CD4-positive, CD25-positive, alpha-beta regulatory T cell (primary cell): ENCODE data around the gene ACP6. TPM values are rescaled to one million over a fixed set of nuclear protein-coding genes. Genes with fewer than 3 reads are reported as not detected.

Experiments used
- ATAC-seq, 2 donors: fragments of 150-1000 bp; cut with Tn5 transposase; one replicate each; pipeline ENCODE4 v1.10.0; 2021; ENCODE audit warnings: low read depth in 2 of 2, moderate number of reproducible peaks in 2 of 2, moderate library complexity in 1 of 2
- DNase-seq, 3 donors: peaks; one replicate each; pipeline versions ENCODE4 v3.0.0 to v3.0.0-alpha.2; 2012 to 2022; ENCODE audit warnings: mixed read lengths in 1 of 3
- H3K27ac ChIP-seq: one replicate; pipeline ENCODE4 v1.7.0; 2013; ENCODE audit warnings: mild to moderate bottlenecking, low read length; ENCODE audit not compliant: insufficient read depth, poor library complexity, severe bottlenecking
- H3K27me3 ChIP-seq: one replicate; pipeline ENCODE4 v1.7.0; 2013; ENCODE audit warnings: low read length; ENCODE audit not compliant: control insufficient read depth, insufficient read depth
- H3K36me3 ChIP-seq: one replicate; pipeline ENCODE4 v1.7.0; 2013; ENCODE audit warnings: mild to moderate bottlenecking, low read length, moderate library complexity; ENCODE audit not compliant: control insufficient read depth, insufficient read depth
- H3K4me1 ChIP-seq: 2 replicates; pipeline ENCODE4 v1.7.0; 2013; ENCODE audit warnings: mild to moderate bottlenecking, low read length; ENCODE audit not compliant: insufficient read depth, control insufficient read depth, poor library complexity, severe bottlenecking
- H3K4me3 ChIP-seq: one replicate; pipeline ENCODE4 v1.7.0; 2013; ENCODE audit warnings: low read depth, mild to moderate bottlenecking, low read length, moderate library complexity
- H3K9me3 ChIP-seq, 2 experiments: 1 replicate in 1 of 2; 2 replicates in 1 of 2; pipeline ENCODE4 v1.7.0; 2013; ENCODE audit warnings: low read length in 2 of 2, mild to moderate bottlenecking in 1 of 2, moderate library complexity in 1 of 2; ENCODE audit not compliant: control insufficient read depth in 2 of 2
- H3K27ac Mint-ChIP-seq, 3 donors: one replicate each; pipeline ENCODE4 v1.8.0; 2020 to 2022; ENCODE audit warnings: mild to moderate bottlenecking in 3 of 3, mixed read lengths in 3 of 3, moderate library complexity in 2 of 3
- H3K27me3 Mint-ChIP-seq: one replicate; pipeline ENCODE4 v1.8.0; 2022; ENCODE audit warnings: mild to moderate bottlenecking, mixed read lengths
- H3K36me3 Mint-ChIP-seq: one replicate; pipeline ENCODE4 v1.8.0; 2020; ENCODE audit warnings: mixed read lengths
- H3K4me1 Mint-ChIP-seq, 4 donors: one replicate each; pipeline ENCODE4 v1.8.0; 2020 to 2022; ENCODE audit warnings: mixed read lengths in 4 of 4, mild to moderate bottlenecking in 1 of 4
- H3K4me3 Mint-ChIP-seq, 4 donors: one replicate each; pipeline ENCODE4 v1.8.0; 2020 to 2022; ENCODE audit warnings: mild to moderate bottlenecking in 4 of 4, mixed read lengths in 4 of 4, moderate library complexity in 3 of 4
- H3K9me3 Mint-ChIP-seq, 7 donors: one replicate each; pipeline ENCODE4 v1.8.0; 2020 to 2022; ENCODE audit warnings: mixed read lengths in 7 of 7, mild to moderate bottlenecking in 3 of 7, moderate library complexity in 2 of 7
- polyA plus RNA-seq, 4 donors: library from polyadenylated mRNA; unstranded; fragments of 300-500 nt; fragmentation: Illumina TruSeq; gene quantifications; one replicate each; pipeline ENCODE4 v1.2.3, GENCODE V29; 2021
- total RNA-seq: library from RNA; stranded (reverse); gene quantifications from one replicate; pipeline ENCODE4 v1.2.3, GENCODE V29; 2022

The ACP6 gene
- total and polyA plus RNA-seq, 5 donors from 2014 or later: 8.9 to 18.5 (median 12.6) TPM

- DNase-seq (no peak), ATAC-seq (no peak)
- H3K27ac ChIP-seq: no peak overlapping the region
- peak overlapping the region in 1 of 3 donors; percentile 89 for H3K27ac Mint-ChIP-seq
- no peak overlapping the region for H3K4me3 ChIP-seq
- no peaks in the 10 kb centered on the region for H3K27me3 ChIP-seq
- peaks cover 0 to 17% (median 4%) of the 10 kb centered on the region in 4 donors for H3K4me1 Mint-ChIP-seq
- H3K9me3 ChIP-seq: no peaks in the 10 kb centered on the region
- H3K36me3 ChIP-seq: no peaks in the 10 kb centered on the region
- H3K27me3 Mint-ChIP-seq: no peaks in the 10 kb centered on the region
- H3K4me1 ChIP-seq: no peaks in the 10 kb centered on the region
- H3K4me3 Mint-ChIP-seq: no peak overlapping the region
- H3K9me3 Mint-ChIP-seq: peaks cover 0 to 1% (median 0%) of the 10 kb centered on the region in 7 donors
- H3K36me3 Mint-ChIP-seq: peaks cover 33% of the 10 kb centered on the region
Observed at GRCh38 chr1:147635342-147635741, 35.0 kb downstream of the ACP6 start.

DNA sequence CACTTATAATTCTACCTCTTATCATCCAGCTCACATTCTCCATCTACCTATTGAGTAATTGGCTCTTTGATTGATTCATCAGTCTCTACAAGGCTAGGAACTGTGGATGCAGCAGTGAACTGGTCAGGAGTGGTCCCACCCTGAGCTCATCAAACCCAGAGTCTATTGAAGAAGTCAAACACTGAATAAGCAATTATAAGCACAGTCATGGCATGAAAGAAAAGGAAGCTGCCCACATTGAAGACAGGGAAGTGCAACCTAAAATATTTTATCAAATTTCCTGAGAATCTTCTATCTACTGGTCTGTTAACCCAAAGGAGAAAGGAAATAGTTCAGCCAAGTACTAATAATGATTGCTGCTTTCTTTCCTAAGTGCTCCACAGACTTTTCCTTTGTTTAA, 35.7 kb downstream of the ACP6 start:
- H3K27ac ChIP-seq: no peak overlapping the region
- peaks cover 0 to 1% (median 0%) of the 10 kb centered on the region in 7 donors for H3K9me3 Mint-ChIP-seq
- ATAC-seq (no peak), DNase-seq (no peak)
- H3K4me3 ChIP-seq: no peak overlapping the region
- H3K4me1 Mint-ChIP-seq: peaks cover 2 to 17% (median 7%) of the 10 kb centered on the region in 4 donors
- H3K36me3 ChIP-seq: no peaks in the 10 kb centered on the region
- peaks cover 30% of the 10 kb centered on the region for H3K36me3 Mint-ChIP-seq
- H3K27ac Mint-ChIP-seq: no peak overlapping the region
- no peaks in the 10 kb centered on the region for H3K27me3 ChIP-seq
- H3K9me3 ChIP-seq: no peaks in the 10 kb centered on the region
- no peak overlapping the region for H3K4me3 Mint-ChIP-seq
- no peaks in the 10 kb centered on the region for H3K27me3 Mint-ChIP-seq
- H3K4me1 ChIP-seq: no peaks in the 10 kb centered on the region

DNA sequence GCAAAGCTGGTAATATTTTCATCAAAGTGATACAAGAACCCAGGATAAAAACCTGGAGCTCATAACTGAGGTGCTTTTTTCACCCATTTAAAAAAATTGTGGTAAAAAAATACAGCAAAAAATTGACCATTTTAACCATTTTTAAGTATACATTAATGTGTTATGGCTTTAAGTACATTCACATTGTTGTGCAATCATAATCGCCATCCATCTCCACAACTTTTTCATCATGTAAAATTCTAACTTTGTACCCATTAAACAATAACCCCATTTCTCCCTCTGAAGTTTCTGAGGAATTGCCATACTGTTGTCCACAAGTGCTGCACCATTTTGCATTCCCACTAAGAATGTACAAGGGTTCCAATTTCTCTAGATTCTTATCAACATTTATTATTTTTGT, 36.6 kb downstream of the ACP6 start:
- no peak overlapping the region for H3K27ac Mint-ChIP-seq
- H3K4me3 ChIP-seq: no peak overlapping the region
- no peak for ATAC-seq

GRCh38 chr1:147631839-147632238, 38.5 kb downstream of the ACP6 start:
- ATAC-seq: no peak
- Mint-ChIP-seq H3K4me1 (peaks cover 13 to 21% (median 17%) of the 10 kb centered on the region in 4 donors), H3K36me3 (peaks cover 29% of the 10 kb centered on the region), H3K27me3 (no peaks in the 10 kb centered on the region), H3K27ac (no peak overlapping the region), H3K4me3 (no peak overlapping the region), H3K9me3 (peaks cover 0 to 1% (median 0%) of the 10 kb centered on the region in 7 donors)
- Histone ChIP-seq H3K4me3 (no peak overlapping the region), H3K27me3 (no peaks in the 10 kb centered on the region), H3K27ac (no peak overlapping the region), H3K36me3 (no peaks in the 10 kb centered on the region), H3K4me1 (peaks cover 10% of the 10 kb centered on the region), H3K9me3 (no peaks in the 10 kb centered on the region)
- no peak for DNase-seq

More for the DNA sequence above, 36.6 kb downstream of the ACP6 start:
- H3K36me3 Mint-ChIP-seq: peaks cover 29% of the 10 kb centered on the region
- peaks cover 5% of the 10 kb centered on the region for H3K4me1 ChIP-seq
- peaks cover 0 to 1% (median 0%) of the 10 kb centered on the region in 7 donors for H3K9me3 Mint-ChIP-seq
- no peak overlapping the region for H3K4me3 Mint-ChIP-seq
- H3K27ac ChIP-seq: no peak overlapping the region
- DNase-seq: no peak
- no peaks in the 10 kb centered on the region for H3K36me3 ChIP-seq
- H3K4me1 Mint-ChIP-seq: peaks cover 6 to 17% (median 12%) of the 10 kb centered on the region in 4 donors
- no peaks in the 10 kb centered on the region for H3K27me3 ChIP-seq
- no peaks in the 10 kb centered on the region for H3K9me3 ChIP-seq
- no peaks in the 10 kb centered on the region for H3K27me3 Mint-ChIP-seq

DNA sequence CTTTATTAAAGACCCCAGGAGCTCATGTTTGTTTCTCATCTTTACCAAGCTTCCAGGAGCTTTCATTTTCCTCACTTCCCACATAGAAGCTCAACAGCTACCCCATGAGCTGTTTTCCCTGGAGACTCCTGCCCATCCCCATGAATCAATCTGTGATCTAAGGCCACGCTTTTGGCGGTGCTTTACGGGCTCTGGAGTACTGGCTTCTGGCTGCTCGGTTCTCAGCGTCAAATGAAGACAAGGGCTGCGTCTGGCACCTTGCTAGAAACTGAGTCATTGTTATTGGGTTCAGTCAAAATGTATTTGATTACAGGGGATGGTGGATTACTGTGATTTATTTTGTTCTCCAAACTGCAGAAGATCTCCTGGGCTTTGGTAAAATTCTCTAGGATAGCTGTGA, 39.9 kb downstream of the ACP6 start:
- no peaks in the 10 kb centered on the region for H3K27me3 Mint-ChIP-seq
- no peak overlapping the region for H3K27ac Mint-ChIP-seq

DNA sequence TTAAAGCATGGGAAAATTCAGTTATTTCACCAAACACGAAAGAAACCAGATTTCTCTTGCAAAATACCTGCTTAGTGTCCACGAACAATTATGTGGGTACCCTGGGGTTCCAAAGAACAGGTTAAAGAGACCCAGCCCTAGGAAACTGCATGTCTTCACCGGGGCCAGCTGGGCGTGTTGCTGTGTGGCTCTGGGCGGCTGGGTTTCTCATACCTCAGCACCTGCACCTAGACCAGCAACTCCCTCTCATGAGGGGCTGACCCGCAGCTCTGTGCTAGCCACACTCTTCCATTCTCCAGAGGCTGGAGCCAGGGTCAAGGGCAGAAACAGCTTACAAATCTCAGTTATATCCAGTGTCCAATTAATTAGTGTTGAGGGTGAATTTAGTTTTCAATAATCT, 40.3 kb downstream of the ACP6 start:
- peaks cover 32% of the 10 kb centered on the region for H3K36me3 Mint-ChIP-seq
- peaks cover 5 to 21% (median 14%) of the 10 kb centered on the region in 4 donors for H3K4me1 Mint-ChIP-seq
- Histone ChIP-seq H3K4me1 (peaks cover 10% of the 10 kb centered on the region), H3K27me3 (no peaks in the 10 kb centered on the region), H3K9me3 (no peaks in the 10 kb centered on the region), H3K36me3 (no peaks in the 10 kb centered on the region), H3K4me3 (no peak overlapping the region), H3K27ac (no peak overlapping the region)
- ATAC-seq: no peak
- DNase-seq: no peak
- H3K9me3 Mint-ChIP-seq: peaks cover 0 to 1% (median 0%) of the 10 kb centered on the region in 7 donors
- H3K4me3 Mint-ChIP-seq: no peak overlapping the region
- peak overlapping the region in 1 of 3 donors; percentile 16 for H3K27ac Mint-ChIP-seq
- H3K27me3 Mint-ChIP-seq: no peaks in the 10 kb centered on the region

More for the DNA sequence above, 39.9 kb downstream of the ACP6 start:
- no peaks in the 10 kb centered on the region for H3K36me3 ChIP-seq
- H3K4me1 ChIP-seq: peaks cover 10% of the 10 kb centered on the region
- no peak overlapping the region for H3K4me3 ChIP-seq
- peaks cover 30% of the 10 kb centered on the region for H3K36me3 Mint-ChIP-seq
- H3K4me3 Mint-ChIP-seq: no peak overlapping the region
- peaks cover 8 to 21% (median 14%) of the 10 kb centered on the region in 4 donors for H3K4me1 Mint-ChIP-seq
- no peak for DNase-seq
- H3K27ac ChIP-seq: no peak overlapping the region
- H3K9me3 Mint-ChIP-seq: peaks cover 0 to 1% (median 0%) of the 10 kb centered on the region in 7 donors
- no peaks in the 10 kb centered on the region for H3K9me3 ChIP-seq
- no peak for ATAC-seq
- H3K27me3 ChIP-seq: no peaks in the 10 kb centered on the region

- Histone ChIP-seq H3K9me3 (no peaks in the 10 kb centered on the region), H3K27ac (no peak overlapping the region), H3K36me3 (peaks cover 6% of the 10 kb centered on the region), H3K4me1 (peaks cover 10% of the 10 kb centered on the region), H3K4me3 (no peak overlapping the region), H3K27me3 (no peaks in the 10 kb centered on the region)
- Mint-ChIP-seq H3K27me3 (no peaks in the 10 kb centered on the region), H3K9me3 (peaks cover 0 to 1% (median 0%) of the 10 kb centered on the region in 7 donors), H3K27ac (peak overlapping the region in 2 of 3 donors; percentile 7 to 81), H3K4me3 (no peak overlapping the region), H3K4me1 (peaks cover 0 to 21% (median 14%) of the 10 kb centered on the region in 4 donors), H3K36me3 (peaks cover 24% of the 10 kb centered on the region)
- ATAC-seq (no peak), DNase-seq (no peak)
Observed at GRCh38 chr1:147628441-147628840, 41.9 kb downstream of the ACP6 start.

GRCh38 chr1:147627435-147628110, 42.8 kb downstream of the ACP6 start:
- Histone ChIP-seq H3K27ac (no peak overlapping the region), H3K9me3 (no peaks in the 10 kb centered on the region), H3K4me1 (peaks cover 10% of the 10 kb centered on the region), H3K36me3 (peaks cover 6% of the 10 kb centered on the region), H3K4me3 (no peak overlapping the region), H3K27me3 (no peaks in the 10 kb centered on the region)
- DNase-seq (peak; percentile 32 to 63 (median 54)), ATAC-seq (peak in 1 of 2 donors; percentile 49)
- H3K9me3 Mint-ChIP-seq: peaks cover 0 to 1% (median 0%) of the 10 kb centered on the region in 7 donors
- peaks cover 0 to 21% (median 14%) of the 10 kb centered on the region in 4 donors for H3K4me1 Mint-ChIP-seq
- peaks cover 24% of the 10 kb centered on the region for H3K36me3 Mint-ChIP-seq
- H3K4me3 Mint-ChIP-seq: no peak overlapping the region
- H3K27ac Mint-ChIP-seq: peak overlapping the region in 1 of 3 donors; percentile 72
- no peaks in the 10 kb centered on the region for H3K27me3 Mint-ChIP-seq
